Measurements from ENCODE around the gene SHB. TPM values are rescaled to one million over a fixed set of nuclear protein-coding genes. Genes with fewer than 3 reads are reported as not detected.

Gene SHB
- total RNA-seq, 6 donors from 2014 or later = 29.3 to 51.2 (median 33.3) TPM

- WGBS, 2 donors = 43 to 61% methylated on average over 13 to 16 of the region's 16 CpGs
- H3K27ac ChIP-seq = peak overlapping the region; percentile 46 to 61 (median 52)
- peak in 1 of 2 donors; percentile 74 for DNase-seq
Observed at GRCh38 chr9:38039090-38039906, 29.7 kb downstream of the SHB start.

GRCh38 chr9:38038307-38039089 lies 30.5 kb downstream of the SHB start:
- ATAC-seq (ENCODE audit: low FRiP score in 2 of 2) (no peak), DNase-seq (no peak)
- 52 to 57% methylated on average over 12 to 15 of the region's 15 CpGs for WGBS, 2 donors
- Histone ChIP-seq H3K27me3 (no peaks in the 10 kb centered on the region), H3K27ac (peak overlapping the region; percentile 10 to 61 (median 52)), H3K4me3 (no peak overlapping the region), H3K4me1 (peaks cover 23 to 49% (median 40%) of the 10 kb centered on the region in 4 donors), H3K9me3 (no peaks in the 10 kb centered on the region), H3K36me3 (no peaks in the 10 kb centered on the region)
- TF ChIP-seq POLR2A (IDR thresholded peaks at IDR 0.05) = no peak
- TF ChIP-seq CTCF (IDR thresholded peaks at IDR 0.05) = no peak
- no peak for TF ChIP-seq POLR2AphosphoS5 (IDR thresholded peaks at IDR 0.05)
- no peak for TF ChIP-seq EP300 (IDR thresholded peaks at IDR 0.05)

More at GRCh38 chr9:38039090-38039906, 29.7 kb downstream of the SHB start:
- Histone ChIP-seq H3K4me1 (peaks cover 28 to 52% (median 46%) of the 10 kb centered on the region in 4 donors), H3K27me3 (no peaks in the 10 kb centered on the region), H3K9me3 (no peaks in the 10 kb centered on the region), H3K36me3 (no peaks in the 10 kb centered on the region), H3K4me3 (no peak overlapping the region)
- peak in 1 of 2 donors; percentile 12 for ATAC-seq (ENCODE audit: low FRiP score in 2 of 2)
- TF ChIP-seq POLR2AphosphoS5 (IDR thresholded peaks at IDR 0.05) (no peak), CTCF (IDR thresholded peaks at IDR 0.05) (no peak), EP300 (IDR thresholded peaks at IDR 0.05) (no peak), POLR2A (IDR thresholded peaks at IDR 0.05) (no peak)

GRCh38 chr9:38037981-38038306 lies 31.1 kb downstream of the SHB start:
- peak overlapping the region in 2 of 4 donors; percentile 54 to 61 for H3K27ac ChIP-seq
- H3K4me1 ChIP-seq = peaks cover 24 to 49% (median 41%) of the 10 kb centered on the region in 4 donors
- no peaks in the 10 kb centered on the region for H3K27me3 ChIP-seq
- no peak overlapping the region for H3K4me3 ChIP-seq
- ATAC-seq (ENCODE audit: low FRiP score in 2 of 2) = no peak
- no peaks in the 10 kb centered on the region for H3K9me3 ChIP-seq
- DNase-seq = no peak
- no peaks in the 10 kb centered on the region for H3K36me3 ChIP-seq
- TF ChIP-seq CTCF (IDR thresholded peaks at IDR 0.05) = no peak
- no peak for TF ChIP-seq POLR2AphosphoS5 (IDR thresholded peaks at IDR 0.05)
- no peak for TF ChIP-seq EP300 (IDR thresholded peaks at IDR 0.05)
- 72 to 85% methylated on average over 2 to 5 of the region's 5 CpGs for WGBS, 2 donors

GRCh38 chr9:38036359-38037084 lies 32.5 kb downstream of the SHB start:
- H3K36me3 ChIP-seq = no peaks in the 10 kb centered on the region
- DNase-seq (no peak), ATAC-seq (ENCODE audit: low FRiP score in 2 of 2) (peak in 1 of 2 donors; percentile 68)
- peaks cover 37 to 59% (median 49%) of the 10 kb centered on the region in 4 donors for H3K4me1 ChIP-seq
- no peaks in the 10 kb centered on the region for H3K27me3 ChIP-seq
- no peak overlapping the region for H3K4me3 ChIP-seq
- H3K9me3 ChIP-seq = no peaks in the 10 kb centered on the region
- no peak overlapping the region for H3K27ac ChIP-seq
- TF ChIP-seq EP300 (IDR thresholded peaks at IDR 0.05) = no peak
- no peak for TF ChIP-seq POLR2AphosphoS5 (IDR thresholded peaks at IDR 0.05)
- TF ChIP-seq POLR2A (IDR thresholded peaks at IDR 0.05) = no peak
- no peak for TF ChIP-seq CTCF (IDR thresholded peaks at IDR 0.05)
- 75 to 79% methylated on average over 12 of the region's 12 CpGs for WGBS, 2 donors
